GM06990 (cell line): ENCODE results near the gene ZNF135.

Experiments
- DNase-seq: peaks from one replicate; pipeline ENCODE4 v3.0.0-alpha.2; 2011; ENCODE audit not compliant: insufficient read length; ENCODE audit errors: extremely low read depth
- H3K27me3 ChIP-seq: replicated peaks from 2 replicates; pipeline ENCODE4 v1.6.0; 2011; ENCODE audit warnings: low read length; ENCODE audit not compliant: control insufficient read depth, insufficient read depth
- H3K36me3 ChIP-seq: 2 replicates; pipeline ENCODE4 v1.5.1; 2011; ENCODE audit warnings: low read length; ENCODE audit not compliant: control insufficient read depth, insufficient read depth
- H3K4me3 ChIP-seq: replicated peaks from 2 replicates; pipeline ENCODE4 v1.5.1; 2011; ENCODE audit warnings: low read depth, mild to moderate bottlenecking, control low read depth, low read length
- TF ChIP-seq, protein P1 (sequence below): IDR thresholded peaks from 2 replicates; pipeline ENCODE4 v1.5.1; 2011; ENCODE audit warnings: low read length, control low read depth, mild to moderate bottlenecking, inconsistent platforms; ENCODE audit not compliant: insufficient read depth, poor library complexity, severe bottlenecking

Gene ZNF135

DNA sequence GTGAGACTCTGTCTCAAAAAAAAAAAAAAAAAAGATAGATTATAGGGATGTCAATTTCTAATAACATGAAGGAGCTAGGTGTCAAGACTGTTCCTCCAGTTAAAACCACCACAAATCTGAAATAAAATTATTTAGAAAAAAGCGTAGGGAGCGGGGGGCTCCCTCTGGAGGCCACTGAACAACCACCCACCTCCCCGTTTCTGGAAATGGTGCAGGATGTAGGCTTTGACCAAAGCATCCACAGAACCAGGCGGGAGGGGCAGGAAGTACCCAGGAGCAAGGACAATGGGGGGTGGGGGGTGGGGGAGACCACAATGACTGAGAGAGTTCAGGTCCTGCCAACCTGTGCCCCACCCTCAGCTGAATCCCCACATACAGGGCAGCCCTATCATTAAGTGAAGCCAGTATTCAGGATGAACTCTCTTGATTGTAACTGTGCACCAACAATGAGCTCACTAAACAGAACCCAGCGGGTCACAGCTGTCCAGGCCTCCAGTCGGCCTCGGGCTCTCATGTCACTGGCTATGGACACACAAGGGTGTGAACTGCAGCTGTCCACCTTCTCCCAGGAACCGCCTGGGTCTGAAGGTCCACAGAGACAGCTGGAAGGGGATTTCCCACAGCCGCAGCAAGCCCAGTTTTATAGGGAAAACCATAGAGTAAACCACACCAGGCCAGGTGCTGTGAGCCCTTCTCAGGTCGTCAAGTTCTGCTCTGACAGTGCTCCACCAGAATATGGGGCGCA lies 32.3 kb downstream of the ZNF135 start:
- DNase-seq = no peak
- H3K4me3 ChIP-seq = no peak overlapping the region
- no peaks in the 10 kb centered on the region for H3K36me3 ChIP-seq
- TF ChIP-seq, protein P1, sequence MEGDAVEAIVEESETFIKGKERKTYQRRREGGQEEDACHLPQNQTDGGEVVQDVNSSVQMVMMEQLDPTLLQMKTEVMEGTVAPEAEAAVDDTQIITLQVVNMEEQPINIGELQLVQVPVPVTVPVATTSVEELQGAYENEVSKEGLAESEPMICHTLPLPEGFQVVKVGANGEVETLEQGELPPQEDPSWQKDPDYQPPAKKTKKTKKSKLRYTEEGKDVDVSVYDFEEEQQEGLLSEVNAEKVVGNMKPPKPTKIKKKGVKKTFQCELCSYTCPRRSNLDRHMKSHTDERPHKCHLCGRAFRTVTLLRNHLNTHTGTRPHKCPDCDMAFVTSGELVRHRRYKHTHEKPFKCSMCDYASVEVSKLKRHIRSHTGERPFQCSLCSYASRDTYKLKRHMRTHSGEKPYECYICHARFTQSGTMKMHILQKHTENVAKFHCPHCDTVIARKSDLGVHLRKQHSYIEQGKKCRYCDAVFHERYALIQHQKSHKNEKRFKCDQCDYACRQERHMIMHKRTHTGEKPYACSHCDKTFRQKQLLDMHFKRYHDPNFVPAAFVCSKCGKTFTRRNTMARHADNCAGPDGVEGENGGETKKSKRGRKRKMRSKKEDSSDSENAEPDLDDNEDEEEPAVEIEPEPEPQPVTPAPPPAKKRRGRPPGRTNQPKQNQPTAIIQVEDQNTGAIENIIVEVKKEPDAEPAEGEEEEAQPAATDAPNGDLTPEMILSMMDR = no peak
- no peaks in the 10 kb centered on the region for H3K27me3 ChIP-seq

GRCh38 chr19:58093071-58093470 lies 34.0 kb downstream of the ZNF135 start:
- Histone ChIP-seq H3K4me3 (no peak overlapping the region), H3K36me3 (no peaks in the 10 kb centered on the region), H3K27me3 (no peaks in the 10 kb centered on the region)
- TF ChIP-seq, protein P1 = no peak
- DNase-seq = no peak

GRCh38 chr19:58095328-58095727 lies 36.2 kb downstream of the ZNF135 start:
- Histone ChIP-seq H3K4me3 (no peak overlapping the region), H3K27me3 (no peaks in the 10 kb centered on the region), H3K36me3 (no peaks in the 10 kb centered on the region)
- TF ChIP-seq, protein P1 = no peak
- DNase-seq = no peak

DNA sequence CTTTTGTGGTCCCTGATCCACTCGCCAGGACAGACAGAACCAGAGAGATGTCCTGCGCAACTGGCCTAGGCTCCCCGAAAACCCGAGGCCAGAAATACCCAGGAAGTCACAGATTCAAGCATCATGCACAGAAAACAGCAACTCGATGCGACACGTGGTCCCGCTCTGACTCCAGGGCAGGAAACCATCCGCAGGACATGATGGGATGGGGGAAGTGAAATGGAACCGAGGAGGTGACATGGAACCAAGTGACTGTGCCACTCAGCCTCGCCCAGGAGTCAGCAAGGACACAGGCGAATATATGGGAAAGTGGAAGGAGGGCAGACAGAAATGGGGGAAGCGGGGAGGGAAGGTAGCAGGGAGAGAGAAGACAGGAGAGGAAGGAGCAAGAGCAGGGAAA lies 37.8 kb downstream of the ZNF135 start:
- Histone ChIP-seq H3K36me3 (no peaks in the 10 kb centered on the region), H3K27me3 (no peaks in the 10 kb centered on the region), H3K4me3 (no peak overlapping the region)
- TF ChIP-seq, protein P1 = no peak
- DNase-seq = no peak

DNA sequence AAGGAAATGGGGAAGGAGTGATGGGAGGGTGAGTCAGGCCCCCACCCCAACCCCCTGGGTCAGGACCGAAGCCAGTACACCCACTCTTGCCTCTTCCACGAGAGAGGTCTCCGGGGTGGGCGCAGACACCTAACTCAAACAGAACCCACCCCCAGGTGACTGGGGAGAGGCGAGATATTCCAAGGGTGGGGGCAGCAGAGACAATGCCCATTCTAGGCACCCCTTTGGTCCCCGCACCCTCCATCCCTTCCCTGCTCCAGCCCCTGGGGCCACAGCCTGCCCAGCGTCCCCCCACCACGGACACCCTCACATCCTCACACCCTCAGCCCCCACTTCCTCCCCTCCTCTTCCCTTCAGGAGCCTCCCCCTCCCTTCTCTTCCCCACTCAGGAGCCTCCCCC lies 38.3 kb downstream of the ZNF135 start:
- Histone ChIP-seq H3K36me3 (no peaks in the 10 kb centered on the region), H3K4me3 (peak overlapping the region; percentile 74), H3K27me3 (no peaks in the 10 kb centered on the region)
- TF ChIP-seq, protein P1 = no peak
- DNase-seq = no peak
